Adipocyte (in vitro differentiated cells): ENCODE results near the gene TPI1.
A peak's percentile ranks its signal among the peaks of the same experiment; 100 is the strongest.
"Not testable (repeated sequence)": the region's sequence is repeated elsewhere in the genome, so short reads cannot be mapped to it uniquely, and the experiment has no call there.

ENCODE experiments used
- DNase-seq: peaks from one replicate; pipeline ENCODE4 v3.0.0-alpha.2; 2015; ENCODE audit warnings: low read depth
- H3K27me3 ChIP-seq: replicated peaks from 2 replicates; pipeline ENCODE4 v1.7.0; 2013; ENCODE audit warnings: mild to moderate bottlenecking, low read length, moderate library complexity; ENCODE audit not compliant: control insufficient read depth, insufficient read depth
- H3K36me3 ChIP-seq: 2 replicates; pipeline ENCODE4 v1.7.0; 2013; ENCODE audit warnings: low read length, mild to moderate bottlenecking, moderate library complexity; ENCODE audit not compliant: control insufficient read depth, insufficient read depth, severe bottlenecking
- H3K4me1 ChIP-seq: 2 replicates; pipeline ENCODE4 v1.7.0; 2013; ENCODE audit warnings: mild to moderate bottlenecking, low read length, moderate library complexity; ENCODE audit not compliant: control insufficient read depth, insufficient read depth
- H3K4me3 ChIP-seq: 2 replicates; pipeline ENCODE4 v1.7.0; 2013; ENCODE audit warnings: mild to moderate bottlenecking, low read length, moderate library complexity
- H3K9ac ChIP-seq: 2 replicates; pipeline ENCODE4 v1.7.0; 2013; ENCODE audit warnings: mild to moderate bottlenecking, low read length, moderate library complexity
- H3K9me3 ChIP-seq: 2 replicates; pipeline ENCODE4 v1.7.0; 2013; ENCODE audit warnings: mild to moderate bottlenecking, low read length, moderate library complexity; ENCODE audit not compliant: control insufficient read depth

Gene TPI1

GRCh38 chr12:6863586-6864321, 3.6 kb upstream of the TPI1 start:
- Histone ChIP-seq H3K4me3 (no peak overlapping the region), H3K36me3 (peaks cover 71% of the 10 kb centered on the region), H3K27me3 (no peaks in the 10 kb centered on the region), H3K9me3 (no peaks in the 10 kb centered on the region), H3K9ac (no peak overlapping the region), H3K4me1 (peaks cover 14% of the 10 kb centered on the region)
- DNase-seq, result no peak

- H3K27me3 ChIP-seq, result not testable (repeated sequence)
These were observed 2.0 kb upstream of the TPI1 start for GRCh38 chr12:6865307-6865706.

GRCh38 chr12:6866163-6866919, 990 bp upstream of the TPI1 start:
- peak overlapping the region; percentile 85 for H3K9ac ChIP-seq
- peak overlapping the region; percentile 78 for H3K4me3 ChIP-seq
- no peaks in the 10 kb centered on the region for H3K9me3 ChIP-seq
- H3K4me1 ChIP-seq, result peaks cover 33% of the 10 kb centered on the region
- no peak for DNase-seq
- H3K27me3 ChIP-seq, result no peaks in the 10 kb centered on the region
- peaks cover 68% of the 10 kb centered on the region for H3K36me3 ChIP-seq

More at GRCh38 chr12:6865307-6865706, 2.0 kb upstream of the TPI1 start:
- not testable (repeated sequence) for DNase-seq, H3K9ac ChIP-seq, H3K4me3 ChIP-seq, H3K9me3 ChIP-seq
- peaks cover 29% of the 10 kb centered on the region for H3K4me1 ChIP-seq
- H3K36me3 ChIP-seq, result peaks cover 68% of the 10 kb centered on the region

- Histone ChIP-seq H3K4me1 (peaks cover 39% of the 10 kb centered on the region), H3K9me3 (no peaks in the 10 kb centered on the region), H3K36me3 (peaks cover 62% of the 10 kb centered on the region)
These were observed 365 bp upstream of the TPI1 start for GRCh38 chr12:6866920-6867412.

GRCh38 chr12:6868211-6869048, 1.1 kb downstream of the TPI1 start:
- Histone ChIP-seq H3K36me3 (peaks cover 47% of the 10 kb centered on the region), H3K9me3 (no peaks in the 10 kb centered on the region), H3K4me3 (peak overlapping the region; percentile 88), H3K9ac (peak overlapping the region; percentile 98), H3K4me1 (peaks cover 41% of the 10 kb centered on the region), H3K27me3 (no peaks in the 10 kb centered on the region)
- no peak for DNase-seq

More at GRCh38 chr12:6866920-6867412, 365 bp upstream of the TPI1 start:
- no peaks in the 10 kb centered on the region for H3K27me3 ChIP-seq
- H3K9ac ChIP-seq, result peak overlapping the region; percentile 85
- H3K4me3 ChIP-seq, result peak overlapping the region; percentile 78
- DNase-seq, result no peak

- H3K27me3 ChIP-seq, result no peaks in the 10 kb centered on the region
- H3K4me1 ChIP-seq, result peaks cover 43% of the 10 kb centered on the region
- H3K36me3 ChIP-seq, result peaks cover 39% of the 10 kb centered on the region
- DNase-seq, result peak; percentile 87
- peak overlapping the region; percentile 88 for H3K4me3 ChIP-seq
- H3K9me3 ChIP-seq, result no peaks in the 10 kb centered on the region
- H3K9ac ChIP-seq, result peak overlapping the region; percentile 98
These were observed 2.0 kb downstream of the TPI1 start for GRCh38 chr12:6869049-6870021.

- not testable (repeated sequence) for DNase-seq, H3K27me3 ChIP-seq, H3K4me3 ChIP-seq, H3K9me3 ChIP-seq
- H3K9ac ChIP-seq, result peak overlapping the region; percentile 98
- peaks cover 29% of the 10 kb centered on the region for H3K36me3 ChIP-seq
- H3K4me1 ChIP-seq, result peaks cover 43% of the 10 kb centered on the region
These were observed 3.0 kb downstream of the TPI1 start for GRCh38 chr12:6870304-6870703.

GRCh38 chr12:6871052-6871957, 4.0 kb downstream of the TPI1 start:
- Histone ChIP-seq H3K9me3 (no peaks in the 10 kb centered on the region), H3K4me3 (peak overlapping the region; percentile 85), H3K27me3 (no peaks in the 10 kb centered on the region), H3K36me3 (peaks cover 22% of the 10 kb centered on the region), H3K4me1 (peaks cover 42% of the 10 kb centered on the region), H3K9ac (peak overlapping the region; percentile 98)
- DNase-seq, result peak; percentile 44

- Histone ChIP-seq H3K9ac (peak overlapping the region; percentile 98), H3K27me3 (no peaks in the 10 kb centered on the region), H3K36me3 (peaks cover 22% of the 10 kb centered on the region), H3K4me3 (peak overlapping the region; percentile 85), H3K4me1 (peaks cover 35% of the 10 kb centered on the region), H3K9me3 (no peaks in the 10 kb centered on the region)
- peak; percentile 94 for DNase-seq
These were observed 5.0 kb downstream of the TPI1 start for GRCh38 chr12:6872073-6873048.
